Suprapubic skin (tissue), 4 donors: ENCODE measurements around the gene NDST4.

Source experiments
- CTCF ChIP-seq, 2 donors: fragments of 200-600 bp in 1 of 2; fragments of 450-650 bp in 1 of 2; sonication (generic) in 1 of 2; IDR thresholded peaks; one replicate each; pipeline ENCODE4 v1.5.1; 2016 to 2019; ENCODE audit warnings: antibody characterized with exemption in 2 of 2, mild to moderate bottlenecking in 1 of 2, moderate library complexity in 1 of 2
- EP300 ChIP-seq: sonication (generic); formaldehyde crosslinking; IDR thresholded peaks from one replicate; pipeline ENCODE4 v1.6.1; 2017; ENCODE audit warnings: antibody characterized with exemption
- POLR2A ChIP-seq, 2 donors: fragments of 450-650 bp; IDR thresholded peaks; one replicate each; pipeline ENCODE4 v1.6.1; 2017; ENCODE audit warnings: antibody characterized with exemption in 2 of 2, mild to moderate bottlenecking in 2 of 2, moderate library complexity in 2 of 2
- POLR2AphosphoS5 ChIP-seq, 3 donors: sonication (generic); formaldehyde crosslinking; IDR thresholded peaks; one replicate each; pipeline ENCODE4 v1.6.1; 2017; ENCODE audit warnings: antibody characterized with exemption in 3 of 3

DNA sequence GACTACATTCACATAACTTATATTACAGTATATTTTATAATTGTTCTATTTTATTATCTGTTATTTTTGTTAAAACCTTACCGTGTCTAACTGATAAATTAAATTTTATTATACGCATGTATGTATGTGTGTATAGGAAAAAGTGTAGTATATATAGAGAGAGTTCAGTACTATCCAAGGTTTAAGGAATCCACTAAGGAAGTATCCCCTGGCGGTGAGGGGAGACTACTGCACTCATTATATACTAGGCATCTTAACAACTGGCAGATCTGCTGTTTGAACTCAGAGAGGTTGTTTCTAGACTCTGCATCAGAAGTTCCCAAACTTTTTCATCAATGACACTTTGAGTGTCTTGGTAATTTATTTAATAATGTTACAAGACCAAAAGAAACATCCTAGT is 70.9 kb downstream of the NDST4 start:
- no peak for TF ChIP-seq CTCF (IDR thresholded peaks at IDR 0.05)
- no peak for TF ChIP-seq POLR2A (IDR thresholded peaks at IDR 0.05)
- no peak for TF ChIP-seq EP300
- TF ChIP-seq POLR2AphosphoS5 (IDR thresholded peaks at IDR 0.05), result no peak
